OCI-LY1 (cell line): ENCODE data around the gene HLA-DQA1.

Experiments
- CTCF ChIP-seq: fragments of 200-600 bp; sonication (generic), shearing (Covaris generic); IDR thresholded peaks from 2 replicates; pipeline ENCODE4 v1.5.1; 2017; ENCODE audit warnings: mild to moderate bottlenecking, antibody characterized with exemption, low read length, moderate library complexity, mixed read lengths
- EZH2 ChIP-seq: fragments of 200-600 bp; sonication (generic), shearing (Covaris generic); IDR thresholded peaks from 2 replicates; pipeline ENCODE4 v1.8.0; 2017; ENCODE audit warnings: borderline replicate concordance, mixed run types, mild to moderate bottlenecking, antibody characterized with exemption, low read length, moderate library complexity, mixed read lengths

DNA sequence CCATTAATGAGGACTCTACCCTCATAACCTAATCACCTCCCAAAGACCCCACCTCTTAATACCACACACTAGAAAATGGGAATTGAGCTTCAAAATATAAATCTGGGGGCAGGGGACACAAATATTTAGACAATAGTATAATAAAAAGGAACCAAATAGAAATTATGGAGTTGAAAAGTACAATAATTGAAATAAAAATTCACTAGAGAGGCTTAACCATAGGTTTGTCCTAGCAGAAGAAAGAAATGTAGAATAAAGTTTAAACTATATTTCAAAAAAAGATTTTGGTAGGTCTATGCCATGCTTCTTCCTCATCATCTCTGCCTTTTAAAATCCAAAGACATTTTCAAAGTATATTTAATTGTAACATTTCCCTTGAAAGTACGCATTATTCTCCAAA, 19.5 kb upstream of the HLA-DQA1 start:
- TF ChIP-seq CTCF = no peak
- no peak for TF ChIP-seq EZH2
